Neuron (in vitro differentiated cells): ENCODE measurements around the gene ABHD2.

Source experiments
- H2AFZ ChIP-seq: one replicate; pipeline ENCODE4 v1.6.1; 2013; ENCODE audit warnings: low read depth, mild to moderate bottlenecking, inconsistent platforms, low read length, moderate library complexity
- H3K27me3 ChIP-seq: one replicate; pipeline ENCODE4 v1.6.1; 2013; ENCODE audit warnings: low read length; ENCODE audit not compliant: insufficient read depth
- H3K36me3 ChIP-seq: one replicate; pipeline ENCODE4 v1.6.1; 2013; ENCODE audit warnings: low read length; ENCODE audit not compliant: insufficient read depth
- H3K4me1 ChIP-seq: one replicate; pipeline ENCODE4 v1.6.1; 2013; ENCODE audit warnings: low read length; ENCODE audit not compliant: insufficient read depth
- H3K4me3 ChIP-seq: 2 replicates; pipeline ENCODE4 v1.5.1; 2013; ENCODE audit warnings: mild to moderate bottlenecking, low read length, moderate library complexity
- H3K9me3 ChIP-seq: one replicate; pipeline ENCODE4 v1.6.1; 2013; ENCODE audit warnings: low read length

Gene ABHD2

DNA sequence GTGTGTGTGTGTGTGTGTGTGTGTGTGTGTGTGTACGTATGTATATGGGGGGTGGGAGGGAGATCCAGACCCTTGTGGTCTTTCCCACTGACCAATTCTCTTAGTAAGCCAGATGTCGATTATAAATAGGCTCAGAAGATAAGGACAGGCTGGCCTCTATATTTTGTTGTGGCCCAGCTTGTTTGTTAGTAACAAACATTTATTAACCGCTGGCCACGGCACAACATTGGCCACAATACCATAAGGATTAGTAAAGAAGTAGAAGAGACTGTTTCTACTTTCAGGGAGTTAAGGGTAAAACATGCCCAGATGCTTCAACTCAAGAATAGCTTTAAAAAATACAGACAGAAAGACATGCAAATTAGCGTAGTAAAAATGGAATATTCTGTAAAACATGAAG lies 58.1 kb downstream of the ABHD2 start:
- H3K36me3 ChIP-seq = no peaks in the 10 kb centered on the region
- H3K4me3 ChIP-seq = no peak overlapping the region
- no peaks in the 10 kb centered on the region for H3K27me3 ChIP-seq
- H2AFZ ChIP-seq = no peak overlapping the region
- no peaks in the 10 kb centered on the region for H3K4me1 ChIP-seq
- no peaks in the 10 kb centered on the region for H3K9me3 ChIP-seq

DNA sequence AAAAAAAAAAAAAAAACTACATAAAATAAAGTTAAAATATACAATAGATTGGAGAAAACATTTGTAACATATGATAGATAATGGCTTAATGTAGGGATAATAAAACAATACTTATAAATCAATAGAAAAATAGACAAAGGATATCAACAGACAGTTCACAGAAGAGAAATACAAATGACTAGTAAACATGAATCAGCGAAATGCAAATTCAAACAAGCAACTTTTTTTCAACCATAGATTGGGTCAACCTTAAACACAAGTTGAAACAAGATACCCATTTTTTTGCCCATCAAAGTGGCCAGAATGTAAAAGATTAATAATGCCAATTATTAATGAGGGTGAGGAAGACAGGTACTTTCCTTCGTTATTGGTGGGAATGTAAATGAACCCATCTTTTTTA lies 59.9 kb downstream of the ABHD2 start:
- Histone ChIP-seq H3K4me1 (no peaks in the 10 kb centered on the region), H3K36me3 (peaks cover 6% of the 10 kb centered on the region), H3K27me3 (no peaks in the 10 kb centered on the region), H2AFZ (no peak overlapping the region), H3K9me3 (no peaks in the 10 kb centered on the region), H3K4me3 (no peak overlapping the region)

DNA sequence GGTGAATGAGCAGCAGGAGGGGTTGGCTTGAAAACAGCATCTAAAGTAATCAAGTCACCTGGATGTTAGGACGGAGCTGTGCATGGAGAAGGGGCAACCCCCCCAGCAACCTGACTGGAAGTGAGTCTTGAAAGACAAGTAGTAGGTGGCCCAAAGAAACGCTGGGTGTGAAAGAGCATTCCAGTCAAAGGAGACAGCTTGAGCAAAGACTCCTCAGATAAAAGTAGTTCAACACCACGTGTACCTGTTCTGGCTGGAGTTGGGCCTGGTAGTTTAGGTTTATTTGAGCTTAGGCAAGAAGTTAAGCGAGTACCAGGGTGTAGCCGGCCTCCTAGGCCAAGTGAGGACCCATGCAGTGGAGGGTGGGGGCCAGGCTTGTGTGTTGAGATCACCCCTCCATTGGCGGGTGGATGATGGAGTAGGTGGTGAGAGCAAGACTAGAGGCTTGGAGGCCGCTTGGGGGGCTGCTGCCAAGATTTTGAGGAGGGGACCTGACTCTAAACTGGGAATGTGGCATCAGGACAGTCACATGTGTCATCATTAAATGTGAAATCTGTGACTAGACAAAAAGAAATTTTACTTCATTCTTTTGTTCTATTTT lies 61.3 kb downstream of the ABHD2 start:
- H3K9me3 ChIP-seq = no peaks in the 10 kb centered on the region
- H3K4me1 ChIP-seq = no peaks in the 10 kb centered on the region
- peaks cover 10% of the 10 kb centered on the region for H3K36me3 ChIP-seq

DNA sequence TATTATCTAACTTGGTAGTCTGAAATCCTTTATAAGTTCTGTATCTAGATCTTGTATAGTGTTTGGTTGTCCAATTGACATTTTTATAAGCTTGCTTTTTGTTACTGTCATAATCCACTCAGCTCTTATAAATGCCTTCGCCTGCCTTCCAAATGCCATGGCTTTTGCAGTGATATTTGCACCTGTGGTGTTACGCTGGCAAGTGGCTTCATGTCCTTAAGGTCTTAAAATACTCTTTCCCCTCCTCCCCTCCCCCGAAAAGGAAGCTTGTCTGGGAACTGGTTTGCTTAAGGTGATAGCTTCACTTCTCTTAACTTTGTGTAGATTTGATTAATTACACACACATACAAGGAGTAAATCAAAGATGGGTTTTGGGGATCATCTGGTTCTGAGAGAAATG lies 62.0 kb downstream of the ABHD2 start:
- H2AFZ ChIP-seq = no peak overlapping the region
- peaks cover 13% of the 10 kb centered on the region for H3K36me3 ChIP-seq

More for the DNA sequence above, 61.3 kb downstream of the ABHD2 start:
- Histone ChIP-seq H2AFZ (no peak overlapping the region), H3K4me3 (no peak overlapping the region), H3K27me3 (no peaks in the 10 kb centered on the region)

DNA sequence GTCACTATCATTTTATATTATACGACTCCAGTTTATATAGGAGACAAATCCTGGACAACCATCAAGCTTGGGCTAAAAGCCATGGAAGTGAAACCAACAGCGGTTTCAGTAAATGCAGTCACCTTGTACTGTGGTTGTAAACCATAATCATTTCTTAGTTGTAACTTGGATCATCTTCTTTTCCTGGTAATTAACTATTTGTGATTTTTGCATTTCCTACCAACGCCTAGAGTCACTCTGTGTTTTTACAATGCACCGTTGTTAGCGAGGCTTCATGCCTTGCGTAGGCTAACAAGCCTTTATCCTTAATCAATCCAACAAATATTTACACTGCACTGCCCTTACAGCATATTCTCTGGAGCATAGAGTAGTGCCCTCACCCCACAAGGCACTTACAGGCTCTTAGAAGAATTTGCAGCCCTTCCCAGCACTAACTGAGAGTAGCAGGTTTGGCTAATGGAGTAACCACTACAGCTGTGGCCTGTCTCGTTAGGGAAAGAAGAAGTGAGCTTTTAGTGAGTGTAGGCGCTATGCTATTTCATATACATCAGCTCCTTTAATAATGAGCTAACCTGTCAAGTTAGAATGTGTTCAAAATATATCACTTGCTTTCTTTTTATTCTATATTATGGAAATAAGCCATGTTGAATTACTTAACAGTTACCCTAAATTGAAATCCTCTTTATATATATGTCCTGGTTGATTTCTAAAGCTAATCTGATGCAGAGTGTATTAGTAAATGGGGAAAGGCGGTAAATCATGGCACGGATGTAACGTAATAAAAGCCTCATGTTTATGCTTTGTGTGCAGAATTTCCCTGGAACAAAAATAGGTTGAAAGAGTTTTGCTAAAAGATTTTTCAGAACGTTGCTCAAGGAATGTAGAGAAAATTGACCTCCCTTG lies 62.8 kb downstream of the ABHD2 start:
- H3K36me3 ChIP-seq = peaks cover 18% of the 10 kb centered on the region
- no peak overlapping the region for H2AFZ ChIP-seq
- H3K27me3 ChIP-seq = no peaks in the 10 kb centered on the region
- peaks cover 3% of the 10 kb centered on the region for H3K9me3 ChIP-seq
- no peaks in the 10 kb centered on the region for H3K4me1 ChIP-seq
- no peak overlapping the region for H3K4me3 ChIP-seq

More for the DNA sequence above, 62.0 kb downstream of the ABHD2 start:
- Histone ChIP-seq H3K4me3 (no peak overlapping the region), H3K9me3 (no peaks in the 10 kb centered on the region), H3K4me1 (no peaks in the 10 kb centered on the region), H3K27me3 (no peaks in the 10 kb centered on the region)

DNA sequence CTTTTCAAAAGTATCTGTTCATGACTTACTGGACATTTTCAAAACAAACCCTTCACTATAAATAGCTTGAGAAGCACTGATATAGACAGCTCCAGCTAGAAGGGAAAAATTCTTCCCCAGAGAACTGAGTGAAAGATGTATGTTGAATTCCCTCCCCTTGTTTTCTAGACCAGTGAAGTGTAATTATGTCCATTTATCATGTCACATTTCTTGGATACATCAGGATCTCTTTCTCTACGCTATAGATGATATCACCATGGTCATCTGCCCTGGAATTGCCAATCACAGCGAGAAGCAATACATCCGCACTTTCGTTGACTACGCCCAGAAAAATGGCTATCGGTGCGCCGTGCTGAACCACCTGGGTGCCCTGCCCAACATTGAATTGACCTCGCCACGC lies 66.9 kb downstream of the ABHD2 start:
- Histone ChIP-seq H3K27me3 (no peaks in the 10 kb centered on the region), H3K4me1 (no peaks in the 10 kb centered on the region), H2AFZ (no peak overlapping the region), H3K4me3 (no peak overlapping the region), H3K9me3 (peaks cover 3% of the 10 kb centered on the region), H3K36me3 (peaks cover 25% of the 10 kb centered on the region)

DNA sequence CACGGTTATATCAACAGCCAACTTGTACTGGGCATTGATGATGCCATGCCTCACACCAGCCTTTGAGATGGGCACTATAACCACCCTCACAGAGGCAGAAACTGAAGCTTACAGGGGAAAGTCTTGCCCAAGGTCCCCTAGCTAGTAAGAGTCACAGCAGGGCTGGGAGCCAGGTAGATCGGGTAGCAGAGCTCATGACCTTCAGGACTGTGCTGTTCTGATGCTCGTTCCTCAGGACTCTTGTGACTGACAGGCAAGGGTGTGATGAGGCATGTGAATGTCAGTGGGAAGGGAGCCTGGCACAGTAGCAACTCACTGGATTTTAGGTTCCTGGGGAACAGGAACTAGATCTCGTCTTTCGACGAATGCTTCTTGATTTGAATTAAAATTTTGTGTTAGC lies 67.4 kb downstream of the ABHD2 start:
- H2AFZ ChIP-seq = no peak overlapping the region
- H3K4me1 ChIP-seq = no peaks in the 10 kb centered on the region
- no peaks in the 10 kb centered on the region for H3K27me3 ChIP-seq
- H3K9me3 ChIP-seq = peaks cover 3% of the 10 kb centered on the region
- H3K36me3 ChIP-seq = peaks cover 27% of the 10 kb centered on the region
- no peak overlapping the region for H3K4me3 ChIP-seq

DNA sequence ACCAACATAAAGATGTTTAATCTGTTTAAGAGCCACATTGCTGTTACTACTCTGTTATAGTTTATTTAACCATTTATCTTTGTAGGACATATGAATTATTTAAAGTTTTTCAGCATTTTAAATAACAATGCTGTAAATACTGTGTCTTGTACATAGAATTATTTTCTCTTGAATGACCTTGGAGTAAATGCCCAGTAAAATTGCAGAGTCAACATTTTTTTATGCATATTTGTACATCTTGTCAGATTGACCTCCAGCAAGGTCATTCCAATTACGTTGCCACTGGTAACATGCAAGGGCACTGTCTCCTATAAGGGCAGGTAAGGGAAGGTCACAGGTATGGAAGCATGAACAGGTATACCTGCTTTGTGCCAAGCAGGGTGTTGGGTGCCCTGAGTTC lies 68.8 kb downstream of the ABHD2 start:
- peaks cover 3% of the 10 kb centered on the region for H3K9me3 ChIP-seq
- H2AFZ ChIP-seq = no peak overlapping the region
- no peaks in the 10 kb centered on the region for H3K27me3 ChIP-seq
- peaks cover 24% of the 10 kb centered on the region for H3K36me3 ChIP-seq
- no peak overlapping the region for H3K4me3 ChIP-seq
- no peaks in the 10 kb centered on the region for H3K4me1 ChIP-seq

DNA sequence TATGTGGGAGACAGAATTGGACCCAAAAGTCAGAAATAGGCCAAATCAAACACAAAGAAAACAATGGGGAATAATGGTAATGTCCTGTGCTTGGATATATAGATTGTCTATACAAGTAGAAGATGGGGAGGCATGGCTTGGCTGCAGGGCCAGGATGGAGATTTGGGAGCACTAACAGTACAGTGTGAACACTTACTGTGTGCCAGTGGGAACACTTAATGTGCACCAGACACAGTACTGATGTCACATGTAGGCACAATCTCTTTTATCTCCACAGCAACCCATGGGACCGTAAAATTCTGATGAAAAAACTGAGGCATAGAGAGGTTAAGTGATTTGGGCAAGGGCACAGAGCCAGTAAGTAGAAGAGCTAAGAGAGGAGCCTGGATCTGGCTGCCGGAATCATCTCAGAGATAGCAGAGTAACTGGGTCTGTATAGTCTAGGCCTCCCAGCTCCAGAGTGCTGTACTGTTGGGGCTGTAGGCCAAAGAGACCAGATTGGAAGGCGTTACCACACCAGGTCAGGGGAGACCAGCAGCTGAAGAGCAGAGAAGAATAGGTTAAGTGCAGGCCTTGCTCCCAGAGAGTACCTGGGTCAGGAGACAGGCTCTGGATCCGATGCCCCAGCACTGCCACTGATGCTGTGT lies 69.8 kb downstream of the ABHD2 start:
- Histone ChIP-seq H3K4me3 (no peak overlapping the region), H3K27me3 (no peaks in the 10 kb centered on the region), H3K4me1 (no peaks in the 10 kb centered on the region), H3K36me3 (peaks cover 22% of the 10 kb centered on the region), H3K9me3 (peaks cover 3% of the 10 kb centered on the region), H2AFZ (no peak overlapping the region)

DNA sequence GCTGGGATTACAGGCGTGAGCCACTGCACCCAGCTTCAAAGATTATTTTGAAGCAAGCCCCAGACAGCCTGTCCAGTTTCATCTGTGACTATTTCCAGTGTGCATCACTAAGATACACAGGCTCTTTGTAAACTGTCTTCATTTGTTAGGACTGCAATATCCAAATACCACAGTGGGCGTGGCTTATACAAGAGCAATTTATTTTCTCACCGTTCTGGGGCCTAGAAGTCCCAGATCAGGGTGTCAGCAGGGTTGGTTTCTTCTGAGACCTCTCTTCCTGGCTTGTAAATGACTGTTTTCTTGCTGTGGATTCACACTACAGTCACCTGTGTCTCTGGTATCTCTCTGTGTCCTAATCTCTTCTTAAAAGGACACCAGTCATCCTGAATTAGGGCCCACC lies 73.4 kb downstream of the ABHD2 start:
- H3K9me3 ChIP-seq = no peaks in the 10 kb centered on the region
- H2AFZ ChIP-seq = no peak overlapping the region
- H3K4me3 ChIP-seq = no peak overlapping the region
- H3K4me1 ChIP-seq = peaks cover 11% of the 10 kb centered on the region
- H3K27me3 ChIP-seq = no peaks in the 10 kb centered on the region
- peaks cover 5% of the 10 kb centered on the region for H3K36me3 ChIP-seq

DNA sequence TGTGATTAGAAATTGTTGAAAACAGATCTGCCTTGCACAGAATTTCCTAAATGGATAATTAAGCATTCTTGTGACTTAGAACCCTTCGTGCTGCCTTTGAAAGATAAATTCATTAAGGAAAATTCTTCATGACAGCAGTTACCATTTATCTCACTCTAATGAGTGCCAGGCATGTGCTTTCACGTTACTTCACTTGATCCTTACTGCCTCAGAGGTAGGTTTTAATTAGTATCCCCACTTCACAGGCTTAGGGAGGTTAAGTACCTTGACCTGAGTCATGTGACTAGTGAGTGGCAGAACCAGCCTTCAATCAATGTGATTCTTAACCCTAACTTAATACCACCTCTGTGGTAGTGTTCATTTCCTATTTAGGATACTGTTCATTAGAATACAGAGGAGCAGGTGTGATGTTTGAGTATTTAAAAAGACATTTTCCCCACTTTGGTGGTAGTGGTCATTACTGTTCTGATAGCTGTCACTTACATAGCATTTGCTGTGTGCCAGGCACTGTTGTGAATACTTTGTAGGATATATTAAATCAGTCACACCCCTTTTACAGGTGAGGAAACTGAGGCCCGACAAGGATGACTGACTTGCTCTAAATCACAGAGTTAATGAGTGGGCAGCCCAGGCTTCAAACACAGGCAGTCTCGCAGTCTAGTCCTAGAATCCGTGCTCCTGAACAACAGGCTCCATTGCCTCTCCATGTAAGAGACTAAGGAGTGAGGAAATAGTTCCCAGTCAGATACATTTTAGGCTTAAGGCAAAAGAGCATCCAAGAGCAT lies 75.2 kb downstream of the ABHD2 start:
- H2AFZ ChIP-seq = no peak overlapping the region
- H3K36me3 ChIP-seq = peaks cover 2% of the 10 kb centered on the region
- H3K4me3 ChIP-seq = no peak overlapping the region
- peaks cover 11% of the 10 kb centered on the region for H3K4me1 ChIP-seq
- H3K9me3 ChIP-seq = no peaks in the 10 kb centered on the region
- H3K27me3 ChIP-seq = no peaks in the 10 kb centered on the region

DNA sequence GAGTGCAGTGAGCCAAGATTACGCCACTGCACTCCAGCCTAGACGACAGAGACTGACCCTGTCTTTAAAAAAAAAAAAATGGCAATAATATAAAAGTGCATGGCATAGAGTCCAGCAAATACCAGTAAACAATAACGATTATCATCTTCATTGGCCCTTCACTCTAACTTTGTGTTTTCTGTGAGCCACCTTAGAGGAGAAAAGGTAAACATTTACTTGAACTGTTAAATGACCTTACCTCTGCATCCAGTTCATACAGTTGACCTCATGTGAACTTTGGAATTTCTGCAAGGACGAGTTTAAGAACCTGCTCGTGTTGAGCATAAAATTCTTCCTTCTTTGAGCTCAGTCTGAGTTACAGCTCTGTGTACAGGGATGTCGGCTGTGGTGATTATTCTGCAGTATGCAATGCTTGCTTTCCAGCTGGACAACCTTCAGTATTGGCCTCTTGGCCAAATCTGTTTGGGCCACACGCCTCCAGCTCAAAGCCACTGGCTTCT lies 76.5 kb downstream of the ABHD2 start:
- no peaks in the 10 kb centered on the region for H3K27me3 ChIP-seq

More for the DNA sequence above, 76.5 kb downstream of the ABHD2 start:
- Histone ChIP-seq H3K4me1 (peaks cover 11% of the 10 kb centered on the region), H3K36me3 (peaks cover 2% of the 10 kb centered on the region), H3K9me3 (no peaks in the 10 kb centered on the region), H2AFZ (no peak overlapping the region), H3K4me3 (no peak overlapping the region)
